ENCODE measurements around the gene CUL2.

DNA sequence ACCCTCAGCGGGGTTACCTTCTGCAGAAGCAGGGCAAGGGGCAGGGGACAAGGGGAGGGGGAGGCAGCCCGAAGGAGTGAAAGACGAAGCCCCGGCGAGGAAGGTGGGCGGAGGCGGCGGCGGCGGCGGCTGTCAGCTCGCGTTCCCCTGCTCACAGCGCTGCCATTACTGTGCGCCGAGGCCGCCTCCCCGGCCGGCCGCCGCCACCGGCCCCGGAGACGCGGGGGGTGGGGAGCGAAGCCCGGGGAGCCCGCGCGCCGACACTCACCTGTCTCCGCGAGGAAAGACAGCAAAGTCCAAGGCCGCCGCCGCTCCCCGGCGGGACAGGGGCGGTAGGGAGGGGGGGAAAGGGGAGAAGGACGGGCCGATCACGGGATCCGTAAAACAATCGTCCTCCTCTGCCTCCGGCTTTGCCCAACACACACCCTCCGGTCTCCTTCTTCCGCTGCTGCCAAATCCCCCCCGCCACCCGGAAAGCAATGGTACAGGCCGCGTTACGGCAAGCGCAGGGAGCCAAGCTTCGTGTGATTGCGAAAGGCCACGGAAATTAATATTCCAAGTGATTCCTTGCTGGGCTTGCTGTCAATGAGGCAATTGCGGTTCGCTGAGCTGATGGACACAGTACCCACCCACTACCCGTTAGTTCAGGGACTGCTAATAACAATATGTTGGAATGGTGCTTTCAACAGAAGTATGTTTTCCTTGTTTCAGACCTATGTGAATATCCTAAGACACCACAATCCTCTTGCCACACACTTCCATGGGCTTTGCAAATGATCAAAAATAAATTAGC, at the start of gene CUL2:
- TF ChIP-seq, protein P1, sequence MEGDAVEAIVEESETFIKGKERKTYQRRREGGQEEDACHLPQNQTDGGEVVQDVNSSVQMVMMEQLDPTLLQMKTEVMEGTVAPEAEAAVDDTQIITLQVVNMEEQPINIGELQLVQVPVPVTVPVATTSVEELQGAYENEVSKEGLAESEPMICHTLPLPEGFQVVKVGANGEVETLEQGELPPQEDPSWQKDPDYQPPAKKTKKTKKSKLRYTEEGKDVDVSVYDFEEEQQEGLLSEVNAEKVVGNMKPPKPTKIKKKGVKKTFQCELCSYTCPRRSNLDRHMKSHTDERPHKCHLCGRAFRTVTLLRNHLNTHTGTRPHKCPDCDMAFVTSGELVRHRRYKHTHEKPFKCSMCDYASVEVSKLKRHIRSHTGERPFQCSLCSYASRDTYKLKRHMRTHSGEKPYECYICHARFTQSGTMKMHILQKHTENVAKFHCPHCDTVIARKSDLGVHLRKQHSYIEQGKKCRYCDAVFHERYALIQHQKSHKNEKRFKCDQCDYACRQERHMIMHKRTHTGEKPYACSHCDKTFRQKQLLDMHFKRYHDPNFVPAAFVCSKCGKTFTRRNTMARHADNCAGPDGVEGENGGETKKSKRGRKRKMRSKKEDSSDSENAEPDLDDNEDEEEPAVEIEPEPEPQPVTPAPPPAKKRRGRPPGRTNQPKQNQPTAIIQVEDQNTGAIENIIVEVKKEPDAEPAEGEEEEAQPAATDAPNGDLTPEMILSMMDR (IDR thresholded peaks at IDR 0.05; ENCODE audit: borderline replicate concordance, extremely low read depth, low read length, poor library complexity, severe bottlenecking): no peak
- TF ChIP-seq EZH2 (IDR thresholded peaks at IDR 0.05; ENCODE audit: borderline replicate concordance, low read depth, low read length, severe bottlenecking): no peak
